Pancreas (tissue), 10 donors: ENCODE data around the gene STK39. TPM values are rescaled to one million over a fixed set of nuclear protein-coding genes. Genes with fewer than 3 reads are reported as not detected.

ENCODE experiments used
- ATAC-seq, 4 donors: fragments of 200-7000 bp; cut with Tn5 transposase; one replicate each; pipeline versions ENCODE4 v1.8.0 to v1.9.1; 2020; ENCODE audit warnings: mild to moderate bottlenecking in 4 of 4, moderate library complexity in 4 of 4
- DNase-seq, 6 donors: peaks; one replicate each; pipeline ENCODE4 v3.0.0-alpha.2; 2020
- FAIRE-seq: peaks from 2 replicates; lab custom pipeline; 2012; peaks lifted over from hg19 to GRCh38; lab: Jason Lieb, UNC
- H3K27ac ChIP-seq, 4 donors: fragments of 200-600 bp; sonication (generic); 1 replicate in 3 of 4; 2 replicates in 1 of 4; pipeline versions ENCODE4 v1.5.0 to v1.8.0; 2020
- H3K27me3 ChIP-seq, 4 donors: fragments of 200-600 bp; one replicate each; pipeline ENCODE4 v1.8.0; 2021
- H3K36me3 ChIP-seq, 3 donors: fragments of 200-600 bp; sonication (generic) in 1 of 3; one replicate each; pipeline versions ENCODE4 v1.5.0 to v1.8.0; 2020 to 2021
- H3K4me1 ChIP-seq, 3 donors: fragments of 200-600 bp; one replicate each; pipeline ENCODE4 v1.8.0; 2021
- H3K4me3 ChIP-seq, 4 donors: fragments of 200-600 bp; sonication (generic) in 2 of 4; one replicate each; pipeline versions ENCODE4 v1.5.0 to v1.8.0; 2020 to 2021
- H3K9me3 ChIP-seq, 4 donors: fragments of 200-600 bp; one replicate each; pipeline ENCODE4 v1.8.0; 2021
- WGBS, 2 donors: extraction: QIAGEN DNeasy Blood & Tissue Kit; methylation state at CpG; one replicate each; pipeline ENCODE4 v1.1.7; 2013; 5-methylcytosine and 5-hydroxymethylcytosine counted together
- intact Hi-C, 3 donors: fragments of 100-400 bp; cut with DNase I; formaldehyde crosslinking; loops; one replicate each; pipeline versions ENCODE4 v1.11.1 to v1.14.2; 2022
- polyA plus RNA-seq, 2 donors: library from polyadenylated mRNA; stranded (reverse); fragments of 200-250 nt; gene quantifications; one replicate each; pipeline ENCODE4 v1.2.3, GENCODE V29; 2013
- total RNA-seq, 6 donors: library from RNA; stranded (reverse); fragmentation: NEBNext Ultra II Directional in 4 of 6; extraction: Animal tissue kit (Norgen Biotek cat#: 25700) in 4 of 6; gene quantifications; one replicate each; pipeline versions ENCODE4 v1.2.1 to v1.2.4, GENCODE V29; 2021 to 2023
- TF ChIP-seq, protein P1 (sequence below), 4 donors: fragments of 200-600 bp; sonication (generic) in 3 of 4; IDR thresholded peaks; one replicate each; pipeline versions ENCODE4 v1.5.0 to v1.8.0; 2021; ENCODE audit warnings: antibody characterized with exemption in 4 of 4
- donor health status: healthy with polysubstance abuse.
- donor health status: DM: no; HTN: no; CAD: no; lungs with moderate emphysema.
- donor health status: DM: no; HTN: no; CAD: no.
- donor health status: control.
- donor health status: control.
- donor health status: Bipolar disorder and iron deficiency.
- donor health status: DM: yes; HTN: yes; CAD: no.
- donor health status: DM: no; HTN: no; CAD: no.
- donor health status: DM: no; HTN: no; CAD: no.
- donor health status: DM: yes; HTN: yes; CAD: no.

Gene STK39
- total and polyA plus RNA-seq, 8 donors, result 9.5 to 23.1 (median 15.5) TPM

DNA sequence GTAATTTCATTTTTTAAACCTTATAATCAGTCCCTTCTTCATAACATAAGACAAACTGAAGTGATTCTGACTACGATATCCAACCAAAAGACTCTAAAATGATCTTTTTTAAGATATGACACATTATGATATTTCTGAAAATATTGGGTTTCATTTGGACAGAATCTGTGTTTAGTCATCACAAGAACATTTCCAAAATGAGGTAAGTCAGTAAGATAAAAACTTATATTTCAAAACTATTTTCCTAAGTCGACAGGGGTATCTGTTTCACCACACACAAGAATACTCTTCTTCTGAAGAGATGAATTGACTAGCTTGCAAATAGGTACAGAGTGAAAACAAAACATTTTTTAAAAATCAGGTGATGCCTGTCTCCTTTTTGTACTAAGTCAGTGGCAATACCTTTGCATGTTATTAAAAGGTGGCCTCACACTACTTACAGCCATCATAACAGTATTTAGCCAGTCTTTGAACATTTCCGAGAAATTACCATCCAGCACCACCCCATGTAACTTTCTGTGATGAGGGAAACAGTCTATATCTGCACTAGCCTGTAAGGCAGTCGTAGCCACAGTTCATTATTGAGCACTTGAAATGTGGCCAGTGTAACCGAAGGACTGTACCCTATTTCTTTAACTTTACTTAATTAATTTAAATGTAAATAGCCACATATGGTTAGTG, 13.5 kb downstream of the STK39 start:
- intact Hi-C loops, result no loop called here
- Histone ChIP-seq H3K4me3 (no peak overlapping the region), H3K27me3 (no peaks in the 10 kb centered on the region), H3K4me1 (no peaks in the 10 kb centered on the region), H3K36me3 (no peaks in the 10 kb centered on the region), H3K27ac (no peak overlapping the region), H3K9me3 (no peaks in the 10 kb centered on the region)
- TF ChIP-seq, protein P1, sequence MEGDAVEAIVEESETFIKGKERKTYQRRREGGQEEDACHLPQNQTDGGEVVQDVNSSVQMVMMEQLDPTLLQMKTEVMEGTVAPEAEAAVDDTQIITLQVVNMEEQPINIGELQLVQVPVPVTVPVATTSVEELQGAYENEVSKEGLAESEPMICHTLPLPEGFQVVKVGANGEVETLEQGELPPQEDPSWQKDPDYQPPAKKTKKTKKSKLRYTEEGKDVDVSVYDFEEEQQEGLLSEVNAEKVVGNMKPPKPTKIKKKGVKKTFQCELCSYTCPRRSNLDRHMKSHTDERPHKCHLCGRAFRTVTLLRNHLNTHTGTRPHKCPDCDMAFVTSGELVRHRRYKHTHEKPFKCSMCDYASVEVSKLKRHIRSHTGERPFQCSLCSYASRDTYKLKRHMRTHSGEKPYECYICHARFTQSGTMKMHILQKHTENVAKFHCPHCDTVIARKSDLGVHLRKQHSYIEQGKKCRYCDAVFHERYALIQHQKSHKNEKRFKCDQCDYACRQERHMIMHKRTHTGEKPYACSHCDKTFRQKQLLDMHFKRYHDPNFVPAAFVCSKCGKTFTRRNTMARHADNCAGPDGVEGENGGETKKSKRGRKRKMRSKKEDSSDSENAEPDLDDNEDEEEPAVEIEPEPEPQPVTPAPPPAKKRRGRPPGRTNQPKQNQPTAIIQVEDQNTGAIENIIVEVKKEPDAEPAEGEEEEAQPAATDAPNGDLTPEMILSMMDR (IDR thresholded peaks at IDR 0.05), result no peak
- ATAC-seq (no peak), DNase-seq (no peak), FAIRE-seq (no peak)
- 93% methylated on average over 5 of the region's 5 CpGs for WGBS, 2 donors

DNA sequence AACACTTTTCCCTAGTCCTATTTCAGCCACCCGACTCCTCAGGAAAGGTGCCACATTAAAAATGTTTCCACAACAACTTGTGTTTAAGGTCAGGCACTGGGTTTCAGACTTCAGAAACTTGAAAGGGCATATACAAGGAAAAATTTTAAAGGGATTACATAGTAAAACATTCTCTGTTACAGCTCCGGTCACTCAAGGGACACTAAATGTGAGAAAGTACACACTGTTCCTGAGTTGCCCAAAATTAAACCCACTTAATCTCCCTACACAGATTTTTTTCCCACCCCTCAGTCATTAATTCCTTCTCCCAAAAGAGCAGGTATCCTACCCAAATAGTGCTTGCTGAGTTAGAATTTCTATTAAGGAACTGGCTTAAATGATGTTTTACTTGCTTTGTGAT, 14.2 kb downstream of the STK39 start:
- H3K4me3 ChIP-seq, result no peak overlapping the region
- ATAC-seq (no peak), DNase-seq (no peak), FAIRE-seq (no peak)
- no peak overlapping the region for H3K27ac ChIP-seq
- no peaks in the 10 kb centered on the region for H3K4me1 ChIP-seq
- no peaks in the 10 kb centered on the region for H3K27me3 ChIP-seq
- H3K9me3 ChIP-seq, result no peaks in the 10 kb centered on the region
- no peaks in the 10 kb centered on the region for H3K36me3 ChIP-seq
- TF ChIP-seq, protein P1 (IDR thresholded peaks at IDR 0.05), result no peak
- intact Hi-C loops, result no loop called here
- 89 to 90% methylated on average over 2 of the region's 2 CpGs for WGBS, 2 donors

DNA sequence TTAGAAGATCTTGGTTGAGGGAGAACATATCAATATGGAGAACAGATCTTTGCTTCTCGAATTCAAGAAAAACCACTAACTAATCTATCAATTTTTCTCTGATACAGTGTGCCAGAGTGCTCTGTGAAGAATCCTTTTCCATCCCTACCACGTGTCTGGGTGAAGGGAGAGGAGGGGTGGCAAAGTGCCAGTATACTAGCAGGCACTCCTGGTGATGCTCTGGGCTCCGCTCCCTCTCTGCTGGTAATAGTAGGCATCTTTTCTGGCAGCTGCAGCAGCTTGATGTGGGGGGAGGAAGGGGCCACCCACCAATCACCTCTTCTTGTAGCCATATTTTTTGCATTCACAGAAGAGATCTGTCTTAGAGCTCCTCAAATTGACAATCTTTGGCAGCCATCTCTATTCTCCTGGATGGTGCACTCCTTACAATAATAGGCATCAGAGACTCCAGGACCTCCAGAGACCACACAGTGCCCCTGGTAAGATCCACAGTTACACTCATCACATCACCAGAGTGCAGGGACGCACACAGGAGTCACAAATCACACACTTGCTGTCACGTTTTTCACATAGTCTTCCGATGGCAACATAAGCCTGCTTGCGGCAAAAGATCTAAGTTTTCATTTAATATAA, 15.7 kb downstream of the STK39 start:
- no peaks in the 10 kb centered on the region for H3K36me3 ChIP-seq
- no peak overlapping the region for H3K4me3 ChIP-seq
- no peak overlapping the region for H3K27ac ChIP-seq
- H3K27me3 ChIP-seq, result no peaks in the 10 kb centered on the region
- FAIRE-seq (peak; percentile 20), ATAC-seq (no peak), DNase-seq (no peak)
- intact Hi-C loops, result no loop called here
- no peaks in the 10 kb centered on the region for H3K9me3 ChIP-seq
- TF ChIP-seq, protein P1 (IDR thresholded peaks at IDR 0.05), result no peak
- H3K4me1 ChIP-seq, result no peaks in the 10 kb centered on the region
- WGBS, 2 donors, result 82 to 84% methylated on average over 7 of the region's 7 CpGs

DNA sequence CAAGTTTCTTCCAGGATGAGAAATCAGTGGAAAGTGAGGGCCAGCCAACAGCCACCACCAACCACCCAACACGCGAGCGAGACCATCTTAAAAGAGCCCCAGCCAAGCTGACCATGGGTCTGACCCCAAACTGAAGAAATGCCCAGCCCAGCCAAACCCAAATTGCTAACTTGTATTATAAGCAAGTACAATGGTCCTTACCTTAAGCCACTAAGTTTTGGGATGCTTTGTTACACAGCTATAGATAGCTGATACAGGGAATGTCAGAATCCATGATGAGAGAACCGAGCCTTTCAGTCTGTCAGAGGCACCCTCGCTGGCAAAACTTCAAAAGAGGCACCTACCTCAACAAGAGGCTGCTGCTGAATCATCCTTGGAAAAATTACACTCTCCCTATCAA, 17.0 kb downstream of the STK39 start:
- H3K9me3 ChIP-seq, result no peaks in the 10 kb centered on the region
- ATAC-seq, result no peak
- no peaks in the 10 kb centered on the region for H3K36me3 ChIP-seq
- no peaks in the 10 kb centered on the region for H3K27me3 ChIP-seq
- no peak overlapping the region for H3K4me3 ChIP-seq
- TF ChIP-seq, protein P1 (IDR thresholded peaks at IDR 0.05), result no peak
- WGBS, 2 donors, result 98% methylated on average over 5 of the region's 5 CpGs
- H3K27ac ChIP-seq, result no peak overlapping the region
- intact Hi-C loops, result no loop called here
- no peaks in the 10 kb centered on the region for H3K4me1 ChIP-seq
- FAIRE-seq, result no peak
- no peak for DNase-seq

GRCh38 chr2:168224346-168224745, 23.0 kb downstream of the STK39 start:
- FAIRE-seq (no peak), DNase-seq (no peak), ATAC-seq (no peak)
- Histone ChIP-seq H3K4me3 (no peak overlapping the region), H3K4me1 (peaks cover 15 to 21% (median 17%) of the 10 kb centered on the region in 3 donors), H3K27ac (no peak overlapping the region), H3K9me3 (no peaks in the 10 kb centered on the region), H3K36me3 (no peaks in the 10 kb centered on the region), H3K27me3 (no peaks in the 10 kb centered on the region)
- 96 to 98% methylated on average over 2 of the region's 2 CpGs for WGBS, 2 donors
- intact Hi-C loops, result no loop called here
- TF ChIP-seq, protein P1 (IDR thresholded peaks at IDR 0.05), result no peak
